GM23338 (cell line): Measurements from ENCODE around the gene AGPS. TPM values are rescaled to one million over a fixed set of nuclear protein-coding genes. Genes with fewer than 3 reads are reported as not detected.

Experiments
- ATAC-seq: fragments of 200-7000 bp; cut with Tn5 transposase; 3 replicates; pipeline ENCODE4 v1.9.1; 2020
- DNase-seq: peaks from one replicate; pipeline ENCODE4 v3.0.0-alpha.2; 2015; ENCODE audit warnings: low spot score
- H2AFZ ChIP-seq: fragments of 200-600 bp; sonication (generic); 2 replicates; pipeline ENCODE4 v1.8.0; 2016; ENCODE audit warnings: antibody characterized with exemption, mild to moderate bottlenecking, moderate library complexity
- H3F3A ChIP-seq: fragments of 200-600 bp; sonication (generic); replicated peaks from 2 replicates; pipeline ENCODE4 v1.8.0; 2017; ENCODE audit warnings: antibody characterized with exemption, mixed run types, low read depth
- H3K27ac ChIP-seq: fragments of 200-600 bp; sonication (generic); 2 replicates; pipeline ENCODE4 v1.6.1; 2016; ENCODE audit warnings: low read depth
- H3K27me3 ChIP-seq: fragments of 200-600 bp; sonication (generic); 2 replicates; pipeline ENCODE4 v1.8.0; 2016; ENCODE audit warnings: mild to moderate bottlenecking, mixed run types, moderate library complexity; ENCODE audit not compliant: insufficient read depth
- H3K36me3 ChIP-seq: fragments of 200-600 bp; sonication (generic); 2 replicates; pipeline ENCODE4 v1.8.0; 2016; ENCODE audit warnings: mild to moderate bottlenecking; ENCODE audit not compliant: insufficient read depth
- H3K4me1 ChIP-seq: fragments of 200-600 bp; sonication (generic); 2 replicates; pipeline ENCODE4 v1.8.0; 2016; ENCODE audit warnings: mild to moderate bottlenecking, moderate library complexity; ENCODE audit not compliant: insufficient read depth
- H3K4me2 ChIP-seq: fragments of 200-600 bp; sonication (generic); 2 replicates; pipeline ENCODE4 v1.7.1; 2017; ENCODE audit warnings: mixed run types
- H3K4me3 ChIP-seq: fragments of 200-600 bp; sonication (generic); 2 replicates; pipeline ENCODE4 v1.6.1; 2016; ENCODE audit warnings: mixed run types
- H3K79me2 ChIP-seq: fragments of 200-600 bp; sonication (generic); replicated peaks from 2 replicates; pipeline ENCODE4 v1.8.0; 2017; ENCODE audit warnings: mild to moderate bottlenecking; ENCODE audit not compliant: insufficient read depth
- H3K9me2 ChIP-seq: fragments of 200-600 bp; sonication (generic); 2 replicates; pipeline ENCODE4 v1.8.0; 2017; ENCODE audit not compliant: insufficient read depth
- H4K20me1 ChIP-seq: fragments of 200-600 bp; sonication (generic); replicated peaks from 2 replicates; pipeline ENCODE4 v1.8.0; 2017; ENCODE audit warnings: mild to moderate bottlenecking; ENCODE audit not compliant: insufficient read depth
- H3K27ac Mint-ChIP-seq: 2 replicates; pipeline ENCODE4 v1.8.0; 2020; ENCODE audit warnings: inconsistent platforms, mild to moderate bottlenecking, moderate library complexity, mixed read lengths
- H3K27me3 Mint-ChIP-seq: 3 replicates; pipeline ENCODE4 v1.8.0; 2022; ENCODE audit warnings: low read depth, mild to moderate bottlenecking, moderate library complexity, mixed read lengths, inconsistent platforms; ENCODE audit not compliant: insufficient read depth, poor library complexity
- H3K36me3 Mint-ChIP-seq: 3 replicates; pipeline ENCODE4 v1.8.0; 2021; ENCODE audit warnings: low read depth, mild to moderate bottlenecking, inconsistent platforms, moderate library complexity, mixed read lengths
- H3K4me1 Mint-ChIP-seq: 3 replicates; pipeline ENCODE4 v1.8.0; 2020; ENCODE audit warnings: mild to moderate bottlenecking, inconsistent platforms, mixed read lengths
- H3K4me3 Mint-ChIP-seq: 3 replicates; pipeline ENCODE4 v1.8.0; 2021; ENCODE audit warnings: moderate library complexity, mild to moderate bottlenecking, inconsistent platforms, mixed read lengths
- H3K9me3 Mint-ChIP-seq: 3 replicates; pipeline ENCODE4 v1.8.0; 2020; ENCODE audit warnings: moderate library complexity, mild to moderate bottlenecking, inconsistent platforms, mixed read lengths
- CREB1 ChIP-seq: fragments of 250-450 bp; sonication (Bioruptor Pico); IDR thresholded peaks from 2 replicates; pipeline ENCODE4 v1.5.0; 2020; ENCODE audit warnings: low read depth, mild to moderate bottlenecking, moderate library complexity
- EZH2phosphoT487 ChIP-seq: fragments of 200-600 bp; sonication (generic); IDR thresholded peaks from one replicate; pipeline ENCODE4 v1.8.1; 2018; ENCODE audit warnings: antibody characterized with exemption; ENCODE audit not compliant: unreplicated experiment
- JUNB ChIP-seq: IDR thresholded peaks from one replicate; pipeline ENCODE4 v1.6.1; 2016; ENCODE audit warnings: antibody characterized with exemption; ENCODE audit not compliant: unreplicated experiment
- NANOG ChIP-seq: IDR thresholded peaks from 2 replicates; pipeline ENCODE4 v1.6.1; 2016; ENCODE audit warnings: antibody characterized with exemption, borderline replicate concordance
- POLR2AphosphoS5 ChIP-seq: IDR thresholded peaks from 2 replicates; pipeline ENCODE4 v1.6.1; 2016; ENCODE audit warnings: antibody characterized with exemption, low read depth
- STAT1 ChIP-seq: IDR thresholded peaks from one replicate; pipeline ENCODE4 v1.6.1; 2016; ENCODE audit warnings: antibody characterized with exemption; ENCODE audit not compliant: unreplicated experiment
- ZNF114 ChIP-seq: fragments of 250-450 bp; sonication (Bioruptor Pico); IDR thresholded peaks from 2 replicates; pipeline ENCODE4 v1.5.0; 2020; ENCODE audit warnings: mild to moderate bottlenecking, moderate library complexity
- ZNF331 ChIP-seq: fragments of 250-450 bp; sonication (Bioruptor Pico); IDR thresholded peaks from 2 replicates; pipeline ENCODE4 v1.5.0; 2020; ENCODE audit warnings: low read depth, mild to moderate bottlenecking, moderate library complexity
- polyA plus RNA-seq: library from polyadenylated mRNA; unstranded; fragments of >200 nt; fragmentation: Nextera tagmentation; extraction: Ambion mirVana; gene quantifications from 2 replicates; pipeline ENCODE4 v1.2.1, GENCODE V29; 2016
- total RNA-seq: library from RNA; depleted of rRNA; stranded (reverse); fragments of >200 nt; shearing (Covaris generic); gene quantifications from 2 replicates; pipeline ENCODE4 v1.2.3, GENCODE V29; 2014
- TF ChIP-seq, protein P1 (sequence below): fragments of 250-450 bp; sonication (Bioruptor Pico); IDR thresholded peaks from 2 replicates; pipeline ENCODE4 v1.5.0; 2020; ENCODE audit warnings: mild to moderate bottlenecking, moderate library complexity
- TF ChIP-seq, protein P2 (sequence below): IDR thresholded peaks from 2 replicates; pipeline ENCODE4 v1.6.1; 2016; ENCODE audit warnings: antibody characterized with exemption
- TF ChIP-seq, protein P3 (sequence below): IDR thresholded peaks from one replicate; pipeline ENCODE4 v1.6.1; 2018; ENCODE audit warnings: antibody characterized with exemption; ENCODE audit not compliant: unreplicated experiment
- TF ChIP-seq, protein P4 (sequence below), 2 experiments: fragments of 200-600 bp in 1 of 2; sonication (generic) in 1 of 2; conservative IDR thresholded peaks; 2 replicates each; pipeline versions ENCODE4 v1.5.1 to v1.6.1; 2016 to 2017; ENCODE audit warnings: antibody characterized with exemption in 2 of 2, low read depth in 2 of 2, mild to moderate bottlenecking in 2 of 2, moderate library complexity in 1 of 2

Gene AGPS
- total and polyA plus RNA-seq, 2 experiments from 2014 or later, result 14.6 to 73.2 TPM

- TF ChIP-seq, protein P1, sequence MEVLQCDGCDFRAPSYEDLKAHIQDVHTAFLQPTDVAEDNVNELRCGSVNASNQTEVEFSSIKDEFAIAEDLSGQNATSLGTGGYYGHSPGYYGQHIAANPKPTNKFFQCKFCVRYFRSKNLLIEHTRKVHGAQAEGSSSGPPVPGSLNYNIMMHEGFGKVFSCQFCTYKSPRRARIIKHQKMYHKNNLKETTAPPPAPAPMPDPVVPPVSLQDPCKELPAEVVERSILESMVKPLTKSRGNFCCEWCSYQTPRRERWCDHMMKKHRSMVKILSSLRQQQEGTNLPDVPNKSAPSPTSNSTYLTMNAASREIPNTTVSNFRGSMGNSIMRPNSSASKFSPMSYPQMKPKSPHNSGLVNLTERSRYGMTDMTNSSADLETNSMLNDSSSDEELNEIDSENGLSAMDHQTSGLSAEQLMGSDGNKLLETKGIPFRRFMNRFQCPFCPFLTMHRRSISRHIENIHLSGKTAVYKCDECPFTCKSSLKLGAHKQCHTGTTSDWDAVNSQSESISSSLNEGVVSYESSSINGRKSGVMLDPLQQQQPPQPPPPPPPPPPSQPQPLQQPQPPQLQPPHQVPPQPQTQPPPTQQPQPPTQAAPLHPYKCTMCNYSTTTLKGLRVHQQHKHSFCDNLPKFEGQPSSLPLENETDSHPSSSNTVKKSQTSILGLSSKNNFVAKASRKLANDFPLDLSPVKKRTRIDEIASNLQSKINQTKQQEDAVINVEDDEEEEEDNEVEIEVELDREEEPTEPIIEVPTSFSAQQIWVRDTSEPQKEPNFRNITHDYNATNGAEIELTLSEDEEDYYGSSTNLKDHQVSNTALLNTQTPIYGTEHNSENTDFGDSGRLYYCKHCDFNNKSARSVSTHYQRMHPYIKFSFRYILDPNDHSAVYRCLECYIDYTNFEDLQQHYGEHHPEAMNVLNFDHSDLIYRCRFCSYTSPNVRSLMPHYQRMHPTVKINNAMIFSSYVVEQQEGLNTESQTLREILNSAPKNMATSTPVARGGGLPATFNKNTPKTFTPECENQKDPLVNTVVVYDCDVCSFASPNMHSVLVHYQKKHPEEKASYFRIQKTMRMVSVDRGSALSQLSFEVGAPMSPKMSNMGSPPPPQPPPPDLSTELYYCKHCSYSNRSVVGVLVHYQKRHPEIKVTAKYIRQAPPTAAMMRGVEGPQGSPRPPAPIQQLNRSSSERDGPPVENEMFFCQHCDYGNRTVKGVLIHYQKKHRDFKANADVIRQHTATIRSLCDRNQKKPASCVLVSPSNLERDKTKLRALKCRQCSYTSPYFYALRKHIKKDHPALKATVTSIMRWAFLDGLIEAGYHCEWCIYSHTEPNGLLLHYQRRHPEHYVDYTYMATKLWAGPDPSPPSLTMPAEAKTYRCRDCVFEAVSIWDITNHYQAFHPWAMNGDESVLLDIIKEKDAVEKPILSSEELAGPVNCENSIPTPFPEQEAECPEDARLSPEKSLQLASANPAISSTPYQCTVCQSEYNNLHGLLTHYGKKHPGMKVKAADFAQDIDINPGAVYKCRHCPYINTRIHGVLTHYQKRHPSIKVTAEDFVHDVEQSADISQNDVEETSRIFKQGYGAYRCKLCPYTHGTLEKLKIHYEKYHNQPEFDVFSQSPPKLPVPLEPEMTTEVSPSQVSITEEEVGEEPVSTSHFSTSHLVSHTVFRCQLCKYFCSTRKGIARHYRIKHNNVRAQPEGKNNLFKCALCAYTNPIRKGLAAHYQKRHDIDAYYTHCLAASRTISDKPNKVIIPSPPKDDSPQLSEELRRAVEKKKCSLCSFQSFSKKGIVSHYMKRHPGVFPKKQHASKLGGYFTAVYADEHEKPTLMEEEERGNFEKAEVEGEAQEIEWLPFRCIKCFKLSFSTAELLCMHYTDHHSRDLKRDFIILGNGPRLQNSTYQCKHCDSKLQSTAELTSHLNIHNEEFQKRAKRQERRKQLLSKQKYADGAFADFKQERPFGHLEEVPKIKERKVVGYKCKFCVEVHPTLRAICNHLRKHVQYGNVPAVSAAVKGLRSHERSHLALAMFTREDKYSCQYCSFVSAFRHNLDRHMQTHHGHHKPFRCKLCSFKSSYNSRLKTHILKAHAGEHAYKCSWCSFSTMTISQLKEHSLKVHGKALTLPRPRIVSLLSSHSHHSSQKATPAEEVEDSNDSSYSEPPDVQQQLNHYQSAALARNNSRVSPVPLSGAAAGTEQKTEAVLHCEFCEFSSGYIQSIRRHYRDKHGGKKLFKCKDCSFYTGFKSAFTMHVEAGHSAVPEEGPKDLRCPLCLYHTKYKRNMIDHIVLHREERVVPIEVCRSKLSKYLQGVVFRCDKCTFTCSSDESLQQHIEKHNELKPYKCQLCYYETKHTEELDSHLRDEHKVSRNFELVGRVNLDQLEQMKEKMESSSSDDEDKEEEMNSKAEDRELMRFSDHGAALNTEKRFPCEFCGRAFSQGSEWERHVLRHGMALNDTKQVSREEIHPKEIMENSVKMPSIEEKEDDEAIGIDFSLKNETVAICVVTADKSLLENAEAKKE (CRISPR knock-in tag), result no peak
Observed at GRCh38 chr2:177528351-177528933, 135.9 kb downstream of the AGPS start (continued).

- peaks cover 52% of the 10 kb centered on the region for H3K4me1 ChIP-seq
- DNase-seq, result peak; percentile 19
- Mint-ChIP-seq H3K36me3 (no peaks in the 10 kb centered on the region), H3K4me1 (peaks cover 27% of the 10 kb centered on the region), H3K27ac (no peak overlapping the region; the same call in 1 of the 2 replicates), H3K27me3 (no peaks in the 10 kb centered on the region), H3K4me3 (no peak overlapping the region), H3K9me3 (no peaks in the 10 kb centered on the region)
- no peak overlapping the region for H3K27ac ChIP-seq
- 0 out of 2 replicates have a peak overlapping the region, but pooled peaks have one; percentile 5 for H3K4me2 ChIP-seq
- H3F3A ChIP-seq, result no peaks in the 10 kb centered on the region
- no peak overlapping the region for H3K4me3 ChIP-seq
- no peaks in the 10 kb centered on the region for H3K9me2 ChIP-seq
- no peak overlapping the region for H2AFZ ChIP-seq
- no peaks in the 10 kb centered on the region for H3K79me2 ChIP-seq
- no peaks in the 10 kb centered on the region for H3K27me3 ChIP-seq
- ATAC-seq, result peak; percentile 40; the same call in 2 of the 3 replicates
- H3K36me3 ChIP-seq, result no peaks in the 10 kb centered on the region
- no peaks in the 10 kb centered on the region for H4K20me1 ChIP-seq
- TF ChIP-seq, protein P2, sequence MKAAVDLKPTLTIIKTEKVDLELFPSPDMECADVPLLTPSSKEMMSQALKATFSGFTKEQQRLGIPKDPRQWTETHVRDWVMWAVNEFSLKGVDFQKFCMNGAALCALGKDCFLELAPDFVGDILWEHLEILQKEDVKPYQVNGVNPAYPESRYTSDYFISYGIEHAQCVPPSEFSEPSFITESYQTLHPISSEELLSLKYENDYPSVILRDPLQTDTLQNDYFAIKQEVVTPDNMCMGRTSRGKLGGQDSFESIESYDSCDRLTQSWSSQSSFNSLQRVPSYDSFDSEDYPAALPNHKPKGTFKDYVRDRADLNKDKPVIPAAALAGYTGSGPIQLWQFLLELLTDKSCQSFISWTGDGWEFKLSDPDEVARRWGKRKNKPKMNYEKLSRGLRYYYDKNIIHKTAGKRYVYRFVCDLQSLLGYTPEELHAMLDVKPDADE, result no peak
- TF ChIP-seq, protein P3, sequence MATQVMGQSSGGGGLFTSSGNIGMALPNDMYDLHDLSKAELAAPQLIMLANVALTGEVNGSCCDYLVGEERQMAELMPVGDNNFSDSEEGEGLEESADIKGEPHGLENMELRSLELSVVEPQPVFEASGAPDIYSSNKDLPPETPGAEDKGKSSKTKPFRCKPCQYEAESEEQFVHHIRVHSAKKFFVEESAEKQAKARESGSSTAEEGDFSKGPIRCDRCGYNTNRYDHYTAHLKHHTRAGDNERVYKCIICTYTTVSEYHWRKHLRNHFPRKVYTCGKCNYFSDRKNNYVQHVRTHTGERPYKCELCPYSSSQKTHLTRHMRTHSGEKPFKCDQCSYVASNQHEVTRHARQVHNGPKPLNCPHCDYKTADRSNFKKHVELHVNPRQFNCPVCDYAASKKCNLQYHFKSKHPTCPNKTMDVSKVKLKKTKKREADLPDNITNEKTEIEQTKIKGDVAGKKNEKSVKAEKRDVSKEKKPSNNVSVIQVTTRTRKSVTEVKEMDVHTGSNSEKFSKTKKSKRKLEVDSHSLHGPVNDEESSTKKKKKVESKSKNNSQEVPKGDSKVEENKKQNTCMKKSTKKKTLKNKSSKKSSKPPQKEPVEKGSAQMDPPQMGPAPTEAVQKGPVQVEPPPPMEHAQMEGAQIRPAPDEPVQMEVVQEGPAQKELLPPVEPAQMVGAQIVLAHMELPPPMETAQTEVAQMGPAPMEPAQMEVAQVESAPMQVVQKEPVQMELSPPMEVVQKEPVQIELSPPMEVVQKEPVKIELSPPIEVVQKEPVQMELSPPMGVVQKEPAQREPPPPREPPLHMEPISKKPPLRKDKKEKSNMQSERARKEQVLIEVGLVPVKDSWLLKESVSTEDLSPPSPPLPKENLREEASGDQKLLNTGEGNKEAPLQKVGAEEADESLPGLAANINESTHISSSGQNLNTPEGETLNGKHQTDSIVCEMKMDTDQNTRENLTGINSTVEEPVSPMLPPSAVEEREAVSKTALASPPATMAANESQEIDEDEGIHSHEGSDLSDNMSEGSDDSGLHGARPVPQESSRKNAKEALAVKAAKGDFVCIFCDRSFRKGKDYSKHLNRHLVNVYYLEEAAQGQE, result no peak
- no peak for TF ChIP-seq POLR2AphosphoS5
- TF ChIP-seq CREB1 (CRISPR knock-in tag), result no peak
- no peak for TF ChIP-seq JUNB
- no peak for TF ChIP-seq STAT1
- no peak for TF ChIP-seq ZNF331 (CRISPR knock-in tag)
- TF ChIP-seq NANOG, result no peak
- TF ChIP-seq, protein P4, sequence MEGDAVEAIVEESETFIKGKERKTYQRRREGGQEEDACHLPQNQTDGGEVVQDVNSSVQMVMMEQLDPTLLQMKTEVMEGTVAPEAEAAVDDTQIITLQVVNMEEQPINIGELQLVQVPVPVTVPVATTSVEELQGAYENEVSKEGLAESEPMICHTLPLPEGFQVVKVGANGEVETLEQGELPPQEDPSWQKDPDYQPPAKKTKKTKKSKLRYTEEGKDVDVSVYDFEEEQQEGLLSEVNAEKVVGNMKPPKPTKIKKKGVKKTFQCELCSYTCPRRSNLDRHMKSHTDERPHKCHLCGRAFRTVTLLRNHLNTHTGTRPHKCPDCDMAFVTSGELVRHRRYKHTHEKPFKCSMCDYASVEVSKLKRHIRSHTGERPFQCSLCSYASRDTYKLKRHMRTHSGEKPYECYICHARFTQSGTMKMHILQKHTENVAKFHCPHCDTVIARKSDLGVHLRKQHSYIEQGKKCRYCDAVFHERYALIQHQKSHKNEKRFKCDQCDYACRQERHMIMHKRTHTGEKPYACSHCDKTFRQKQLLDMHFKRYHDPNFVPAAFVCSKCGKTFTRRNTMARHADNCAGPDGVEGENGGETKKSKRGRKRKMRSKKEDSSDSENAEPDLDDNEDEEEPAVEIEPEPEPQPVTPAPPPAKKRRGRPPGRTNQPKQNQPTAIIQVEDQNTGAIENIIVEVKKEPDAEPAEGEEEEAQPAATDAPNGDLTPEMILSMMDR (conservative IDR thresholded peaks at IDR 0.05; ENCODE audit: low read depth in 2 of 2), result no peak
- no peak for TF ChIP-seq EZH2phosphoT487
- TF ChIP-seq ZNF114, result no peak
Observed at GRCh38 chr2:177529166-177529565, 136.6 kb downstream of the AGPS start.
